ENCODE data around the gene MRPL14. TPM values are rescaled to one million over a fixed set of nuclear protein-coding genes. Genes with fewer than 3 reads are reported as not detected.

Gene MRPL14
- total and polyA plus RNA-seq, 9 donors, result 36.7 to 55.0 (median 41.6) TPM

DNA sequence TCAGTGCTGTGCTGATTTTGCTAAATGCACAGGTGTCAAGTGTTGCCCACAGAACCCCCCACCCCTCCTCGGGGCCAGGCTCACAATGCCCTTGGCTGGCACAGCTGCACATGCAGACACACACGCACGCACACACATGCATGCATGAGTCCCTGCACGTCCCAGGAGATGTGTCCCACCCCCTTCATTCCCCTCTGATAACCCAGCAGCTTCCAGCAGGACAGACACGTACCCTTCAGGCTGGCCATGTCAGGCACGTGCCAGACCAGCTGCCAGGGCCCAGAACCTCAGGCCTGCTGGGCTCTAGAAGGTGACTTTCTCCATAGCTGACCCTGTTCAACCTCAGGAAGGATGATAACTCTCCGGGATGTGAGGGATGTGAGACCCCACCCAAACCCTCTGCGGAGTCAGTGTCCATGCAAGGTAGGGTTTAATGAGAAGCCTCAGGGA is 44.4 kb downstream of the MRPL14 start:
- H3K27me3 ChIP-seq (ENCODE audit: control insufficient read depth, insufficient read depth, low read length), result no peaks in the 10 kb centered on the region
- no peaks in the 10 kb centered on the region for H3K36me3 ChIP-seq (ENCODE audit: control insufficient read depth, insufficient read depth, low read length)
- H3K9me3 ChIP-seq (replicated peaks; ENCODE audit: control insufficient read depth, low read depth, low read length), result no peaks in the 10 kb centered on the region
- no peak overlapping the region for H3K27ac ChIP-seq (ENCODE audit: low read length)
- H3K4me3 ChIP-seq (ENCODE audit: low read length), result no peak overlapping the region
- H3K4me1 ChIP-seq (ENCODE audit: control insufficient read depth, insufficient read depth, low read length), result peaks cover 44% of the 10 kb centered on the region
- WGBS (ENCODE audit: insufficient coverage), result 71% methylated on average over 5 of the region's 8 CpGs
- DNase-seq, result no peak

DNA sequence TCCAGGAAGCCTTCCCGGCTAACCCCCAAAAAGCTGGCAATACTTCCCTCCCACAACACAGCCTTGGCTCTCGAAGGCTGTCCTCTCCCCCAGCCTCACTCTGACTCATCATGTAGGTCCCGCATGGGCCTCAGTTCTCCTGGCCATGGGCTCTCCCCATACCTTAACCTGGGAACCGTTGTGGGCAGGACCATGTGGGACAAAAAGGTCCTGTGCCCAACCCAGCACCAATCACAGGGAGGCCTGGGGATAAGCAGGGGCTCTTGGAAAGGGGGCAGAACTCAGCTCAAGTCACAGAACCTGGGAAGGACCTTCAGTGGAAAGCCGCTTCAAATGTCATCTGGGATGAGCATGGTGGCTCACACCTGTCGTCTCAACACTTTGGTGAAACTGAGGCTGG is 45.5 kb downstream of the MRPL14 start:
- no peaks in the 10 kb centered on the region for H3K9me3 ChIP-seq (replicated peaks; ENCODE audit: control insufficient read depth, low read depth, low read length)
- WGBS (ENCODE audit: insufficient coverage), result 86% methylated on average over 6 of the region's 6 CpGs
- DNase-seq, result no peak
- peaks cover 44% of the 10 kb centered on the region for H3K4me1 ChIP-seq (ENCODE audit: control insufficient read depth, insufficient read depth, low read length)
- H3K36me3 ChIP-seq (ENCODE audit: control insufficient read depth, insufficient read depth, low read length), result no peaks in the 10 kb centered on the region
- H3K4me3 ChIP-seq (ENCODE audit: low read length), result no peak overlapping the region
- H3K27me3 ChIP-seq (ENCODE audit: control insufficient read depth, insufficient read depth, low read length), result no peaks in the 10 kb centered on the region
- no peak overlapping the region for H3K27ac ChIP-seq (ENCODE audit: low read length)

DNA sequence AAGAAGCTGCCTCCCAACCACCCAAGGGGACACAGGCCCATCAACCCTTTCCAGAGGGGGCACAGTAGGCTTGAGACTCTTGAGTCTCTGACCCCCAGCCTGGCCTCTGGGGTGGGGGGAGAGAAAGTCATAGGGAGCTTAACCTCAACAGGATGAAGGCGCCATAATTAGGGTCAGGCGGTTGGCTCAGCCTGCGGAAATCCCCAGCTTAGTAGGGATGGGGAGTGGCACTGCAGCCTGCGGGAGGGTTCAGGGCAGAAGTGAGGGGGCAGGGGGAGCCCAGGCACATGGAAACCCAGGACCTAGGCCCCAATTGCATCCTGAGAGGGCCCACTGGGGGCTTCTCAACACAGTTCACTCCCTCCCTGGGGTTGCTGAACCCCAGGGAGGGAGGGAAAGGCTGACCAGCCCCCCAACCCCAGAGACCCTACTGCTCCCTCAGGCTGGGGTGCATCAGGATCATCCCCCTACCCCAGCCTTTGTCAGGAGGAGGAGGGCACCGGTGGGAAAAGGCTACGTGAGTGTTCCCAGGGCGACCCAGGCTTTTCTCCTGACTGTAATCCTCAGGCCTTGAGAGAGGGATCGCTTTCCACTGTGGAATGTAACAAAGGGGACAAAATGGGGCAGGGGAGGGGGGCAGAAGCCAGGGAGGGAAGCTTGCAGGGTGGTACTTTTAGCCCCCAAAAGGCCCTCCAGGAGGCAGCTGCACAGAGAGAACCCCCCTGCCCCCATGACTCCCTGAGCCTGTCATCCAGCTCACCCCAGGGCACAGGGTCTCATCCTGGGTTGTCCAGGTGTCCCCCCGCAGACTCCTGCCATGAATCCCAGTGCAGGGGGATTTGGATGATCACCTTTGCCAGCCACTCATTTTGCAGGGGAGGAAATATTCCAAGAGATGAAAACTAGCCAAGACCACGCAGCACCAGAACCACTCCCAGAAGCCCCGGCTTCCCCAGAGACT is 46.4 kb downstream of the MRPL14 start:
- Histone ChIP-seq H3K9me3 (replicated peaks; ENCODE audit: control insufficient read depth, low read depth, low read length) (no peaks in the 10 kb centered on the region), H3K36me3 (ENCODE audit: control insufficient read depth, insufficient read depth, low read length) (no peaks in the 10 kb centered on the region), H3K27me3 (ENCODE audit: control insufficient read depth, insufficient read depth, low read length) (no peaks in the 10 kb centered on the region), H3K4me1 (ENCODE audit: control insufficient read depth, insufficient read depth, low read length) (peaks cover 51% of the 10 kb centered on the region), H3K4me3 (ENCODE audit: low read length) (no peak overlapping the region), H3K27ac (ENCODE audit: low read length) (no peak overlapping the region)
- 44% methylated on average over 6 of the region's 11 CpGs for WGBS (ENCODE audit: insufficient coverage)
- DNase-seq, result no peak

DNA sequence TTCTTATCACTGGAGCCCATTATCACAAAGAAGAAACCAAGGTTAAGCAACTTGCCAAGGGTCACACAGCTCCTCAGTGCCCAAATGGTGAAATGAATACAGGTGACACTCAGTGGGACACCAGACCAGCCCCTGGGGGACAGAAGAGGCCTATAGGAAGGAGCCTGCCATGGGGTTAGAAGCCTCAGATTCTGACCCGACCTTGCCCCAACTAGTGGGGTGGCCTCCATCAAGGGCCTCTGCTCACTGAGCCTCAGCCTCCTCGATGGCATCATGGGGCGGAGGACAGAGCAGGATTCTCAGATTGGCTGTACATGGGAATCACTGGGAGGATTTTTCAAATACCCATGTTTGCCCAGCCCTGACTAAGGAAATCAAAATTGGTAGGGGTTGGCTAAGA is 47.6 kb downstream of the MRPL14 start:
- peaks cover 60% of the 10 kb centered on the region for H3K4me1 ChIP-seq (ENCODE audit: control insufficient read depth, insufficient read depth, low read length)
- no CpG with 5 or more reads among the region's 3 CpGs for WGBS (ENCODE audit: insufficient coverage)
- no peak overlapping the region for H3K27ac ChIP-seq (ENCODE audit: low read length)
- H3K4me3 ChIP-seq (ENCODE audit: low read length), result no peak overlapping the region
- DNase-seq, result no peak
- H3K27me3 ChIP-seq (ENCODE audit: control insufficient read depth, insufficient read depth, low read length), result peaks cover 4% of the 10 kb centered on the region
- no peaks in the 10 kb centered on the region for H3K36me3 ChIP-seq (ENCODE audit: control insufficient read depth, insufficient read depth, low read length)
- H3K9me3 ChIP-seq (replicated peaks; ENCODE audit: control insufficient read depth, low read depth, low read length), result no peaks in the 10 kb centered on the region

DNA sequence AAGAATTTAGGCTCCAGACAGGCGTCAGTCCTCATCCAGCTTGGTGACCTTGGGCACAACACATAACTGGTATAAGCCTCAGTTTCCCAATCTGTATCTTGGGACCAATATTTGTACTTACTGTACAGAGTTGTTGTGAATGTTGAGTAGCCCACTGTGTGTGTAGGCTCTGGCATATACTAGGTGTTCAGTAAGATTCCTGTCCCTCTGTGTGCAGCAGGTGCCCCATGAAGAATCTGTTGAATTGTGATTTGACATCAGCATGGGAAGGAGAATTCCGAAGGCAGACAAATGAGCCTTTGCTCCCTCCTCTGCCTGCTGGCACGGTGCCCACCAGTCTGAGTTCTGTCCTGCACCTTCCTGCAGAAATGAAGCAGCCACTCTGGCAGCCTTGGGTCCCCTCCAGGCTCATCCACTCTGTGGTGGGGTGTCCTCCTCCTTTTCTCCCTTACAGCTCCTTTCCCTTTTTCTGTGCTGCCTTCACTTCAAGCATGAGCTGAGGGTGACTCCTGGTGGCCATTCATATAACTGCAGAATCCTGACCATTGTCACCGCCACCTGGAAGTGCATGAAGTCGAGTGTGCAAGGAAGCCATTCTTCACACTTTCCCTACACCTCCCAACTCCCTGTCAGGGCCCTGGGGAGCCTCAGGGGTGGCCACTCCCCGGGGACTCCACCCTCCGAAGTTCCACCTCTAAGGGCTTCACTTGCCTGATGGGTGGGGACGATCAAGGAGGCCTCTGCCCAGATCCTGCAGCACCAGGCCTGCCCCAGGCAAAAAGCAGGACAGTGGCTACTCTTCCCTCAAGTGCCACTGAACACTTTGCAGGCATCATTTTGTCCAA is 48.2 kb downstream of the MRPL14 start:
- Histone ChIP-seq H3K9me3 (replicated peaks; ENCODE audit: control insufficient read depth, low read depth, low read length) (no peaks in the 10 kb centered on the region), H3K27me3 (ENCODE audit: control insufficient read depth, insufficient read depth, low read length) (peaks cover 5% of the 10 kb centered on the region), H3K36me3 (ENCODE audit: control insufficient read depth, insufficient read depth, low read length) (no peaks in the 10 kb centered on the region), H3K4me3 (ENCODE audit: low read length) (no peak overlapping the region), H3K4me1 (ENCODE audit: control insufficient read depth, insufficient read depth, low read length) (peaks cover 61% of the 10 kb centered on the region), H3K27ac (ENCODE audit: low read length) (no peak overlapping the region)
- peak; percentile 86 for DNase-seq
- 17% methylated on average over 5 of the region's 8 CpGs for WGBS (ENCODE audit: insufficient coverage)

DNA sequence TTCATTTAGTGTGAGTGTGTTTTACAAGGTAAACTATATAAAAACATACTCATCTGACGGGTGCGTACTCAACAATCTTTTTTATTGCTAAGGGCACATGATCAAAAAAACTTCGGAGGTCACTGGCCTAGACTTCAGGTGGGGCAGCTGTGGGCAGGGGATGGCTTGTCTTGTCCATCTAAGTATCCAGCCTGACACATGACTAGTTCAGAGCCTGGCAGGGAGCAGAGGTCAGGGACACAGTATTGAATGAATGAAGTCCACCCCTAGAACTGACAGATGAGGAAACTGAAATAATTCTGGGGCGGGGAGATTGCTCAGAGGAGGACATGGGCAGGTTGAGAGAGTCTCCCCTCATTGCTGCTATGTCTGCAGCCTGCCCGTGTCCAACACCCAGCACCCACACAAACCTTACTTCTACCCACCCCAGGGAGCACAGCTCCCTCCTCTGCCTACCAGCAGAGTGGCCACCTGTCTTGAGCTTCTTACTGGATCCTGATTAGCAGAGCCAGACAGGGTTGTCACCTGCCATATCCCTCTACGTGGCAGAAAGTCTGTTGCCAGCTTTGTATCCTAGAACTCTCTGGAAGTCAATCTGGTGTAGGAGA is 48.9 kb downstream of the MRPL14 start:
- Histone ChIP-seq H3K27me3 (ENCODE audit: control insufficient read depth, insufficient read depth, low read length) (peaks cover 5% of the 10 kb centered on the region), H3K4me3 (ENCODE audit: low read length) (no peak overlapping the region), H3K9me3 (replicated peaks; ENCODE audit: control insufficient read depth, low read depth, low read length) (no peaks in the 10 kb centered on the region), H3K4me1 (ENCODE audit: control insufficient read depth, insufficient read depth, low read length) (peaks cover 60% of the 10 kb centered on the region), H3K27ac (ENCODE audit: low read length) (no peak overlapping the region), H3K36me3 (ENCODE audit: control insufficient read depth, insufficient read depth, low read length) (no peaks in the 10 kb centered on the region)
- 94% methylated on average over 2 of the region's 6 CpGs for WGBS (ENCODE audit: insufficient coverage)
- no peak for DNase-seq

DNA sequence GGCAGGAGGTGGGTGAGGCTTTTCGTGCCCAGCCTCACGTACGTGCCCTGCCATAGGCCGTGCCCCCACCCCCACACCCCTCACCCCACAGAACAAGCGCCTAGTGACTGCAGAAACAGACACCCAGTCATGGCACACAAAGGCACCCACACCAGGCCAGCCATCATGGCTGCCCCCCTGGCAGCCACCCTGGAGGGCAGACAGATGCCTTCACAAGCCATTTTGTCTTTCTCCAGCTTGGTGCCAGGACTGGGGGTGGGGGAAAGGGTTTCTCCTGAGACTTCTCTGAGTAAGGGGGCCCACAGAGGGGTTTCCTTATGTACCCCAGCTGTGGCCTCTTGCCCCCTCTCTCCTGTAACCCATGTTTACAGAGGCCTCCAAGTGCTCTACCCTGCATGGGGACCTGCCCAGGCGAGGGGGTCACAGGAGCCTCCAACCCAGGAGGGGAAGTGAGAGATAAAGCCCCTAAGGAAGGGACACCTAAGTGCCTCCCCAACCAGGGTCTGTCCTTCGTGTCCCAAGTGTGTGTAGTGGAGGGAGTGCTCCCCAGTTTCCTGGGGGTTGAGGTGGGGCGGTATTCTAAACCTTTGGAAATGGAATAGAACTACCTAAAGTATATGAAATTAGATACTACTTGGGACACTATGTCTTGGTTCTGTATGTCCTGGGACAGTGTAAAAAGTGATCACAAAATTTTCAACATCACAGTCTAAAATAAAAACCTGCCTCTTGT is 49.9 kb downstream of the MRPL14 start:
- H3K27me3 ChIP-seq (ENCODE audit: control insufficient read depth, insufficient read depth, low read length), result peaks cover 5% of the 10 kb centered on the region
- H3K27ac ChIP-seq (ENCODE audit: low read length), result no peak overlapping the region
- no peak overlapping the region for H3K4me3 ChIP-seq (ENCODE audit: low read length)
- DNase-seq, result no peak
- no CpG with 5 or more reads among the region's 8 CpGs for WGBS (ENCODE audit: insufficient coverage)
- H3K4me1 ChIP-seq (ENCODE audit: control insufficient read depth, insufficient read depth, low read length), result peaks cover 58% of the 10 kb centered on the region
- H3K36me3 ChIP-seq (ENCODE audit: control insufficient read depth, insufficient read depth, low read length), result no peaks in the 10 kb centered on the region
- no peaks in the 10 kb centered on the region for H3K9me3 ChIP-seq (replicated peaks; ENCODE audit: control insufficient read depth, low read depth, low read length)

DNA sequence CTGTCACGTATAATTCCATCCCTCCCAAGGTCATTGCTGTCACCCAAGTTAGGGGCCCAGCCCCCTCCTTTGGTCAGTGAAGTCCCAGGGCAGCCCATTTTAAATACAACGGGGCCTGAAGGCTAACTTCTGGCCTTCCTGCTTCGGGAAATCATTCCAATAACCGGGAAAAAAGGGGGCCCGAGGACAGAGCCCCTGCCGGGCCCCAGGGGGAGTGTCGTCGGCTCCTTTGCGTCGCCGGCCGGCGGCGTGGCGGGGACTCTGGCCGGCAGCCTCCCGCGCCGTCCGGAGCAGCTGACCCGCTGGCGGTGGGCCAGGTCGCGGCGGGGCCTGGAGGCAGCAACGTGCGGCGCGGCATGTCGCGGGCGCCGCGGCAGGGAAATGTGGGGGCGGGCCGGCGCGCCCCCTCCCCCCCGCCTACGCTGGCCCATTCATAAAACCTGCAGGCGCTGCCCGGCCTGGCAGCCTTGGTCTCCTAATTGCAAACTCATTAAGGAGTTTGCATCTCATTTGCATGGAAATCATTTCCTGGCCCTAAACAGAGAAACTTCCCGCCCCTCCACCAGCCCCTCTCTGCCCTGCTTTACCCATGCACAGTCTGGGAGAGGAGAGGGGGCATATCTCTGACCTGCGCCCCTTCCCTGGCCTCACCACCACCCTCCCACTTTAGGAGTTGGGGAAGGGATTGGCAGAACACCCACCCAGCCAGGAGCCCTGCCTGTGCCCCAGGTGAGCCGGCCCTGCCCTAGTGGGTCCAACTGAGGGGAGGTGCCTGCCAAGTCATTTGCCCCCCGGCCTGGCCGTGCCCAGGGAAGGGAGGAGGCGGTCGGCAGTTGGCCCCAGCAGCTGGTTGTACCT is 50.7 kb downstream of the MRPL14 start:
- H3K4me1 ChIP-seq (ENCODE audit: control insufficient read depth, insufficient read depth, low read length), result peaks cover 63% of the 10 kb centered on the region
- H3K27ac ChIP-seq (ENCODE audit: low read length), result peak overlapping the region; percentile 65
- 1% methylated on average over 38 of the region's 49 CpGs for WGBS (ENCODE audit: insufficient coverage)
- peak; percentile 75 for DNase-seq
- peaks cover 5% of the 10 kb centered on the region for H3K27me3 ChIP-seq (ENCODE audit: control insufficient read depth, insufficient read depth, low read length)
- no peaks in the 10 kb centered on the region for H3K36me3 ChIP-seq (ENCODE audit: control insufficient read depth, insufficient read depth, low read length)
- H3K9me3 ChIP-seq (replicated peaks; ENCODE audit: control insufficient read depth, low read depth, low read length), result no peaks in the 10 kb centered on the region
- no peak overlapping the region for H3K4me3 ChIP-seq (ENCODE audit: low read length)
